ENCODE results near the gene KIF6.
A peak's percentile ranks its signal among the peaks of the same experiment; 100 is the strongest.

Gene KIF6

GRCh38 chr6:39608652-39609345, 116.4 kb downstream of the KIF6 start:
- FAIRE-seq (peak; percentile 96), DNase-seq (ENCODE audit: insufficient read length, low spot score) (peak; percentile 24)

- FAIRE-seq = no peak
- DNase-seq (ENCODE audit: insufficient read length, low spot score) = no peak
These were observed 122.3 kb downstream of the KIF6 start for GRCh38 chr6:39602601-39603519.

- FAIRE-seq = no peak
- DNase-seq (ENCODE audit: insufficient read length, low spot score) = no peak
These were observed 125.2 kb downstream of the KIF6 start for GRCh38 chr6:39599973-39600372.

GRCh38 chr6:39599341-39599740, 125.9 kb downstream of the KIF6 start:
- no peak for DNase-seq (ENCODE audit: insufficient read length, low spot score)
- FAIRE-seq = no peak

GRCh38 chr6:39594285-39594684, 130.9 kb downstream of the KIF6 start:
- FAIRE-seq (peak; percentile 59), DNase-seq (ENCODE audit: insufficient read length, low spot score) (no peak)

GRCh38 chr6:39593646-39594045, 131.6 kb downstream of the KIF6 start:
- FAIRE-seq = peak; percentile 83
- DNase-seq (ENCODE audit: insufficient read length, low spot score) = no peak

- DNase-seq (ENCODE audit: insufficient read length, low spot score) (no peak), FAIRE-seq (no peak)
These were observed 134.3 kb downstream of the KIF6 start for GRCh38 chr6:39590871-39591393.

GRCh38 chr6:39587080-39587479, 138.1 kb downstream of the KIF6 start:
- FAIRE-seq (no peak), DNase-seq (ENCODE audit: insufficient read length, low spot score) (no peak)

- FAIRE-seq (no peak), DNase-seq (ENCODE audit: insufficient read length, low spot score) (no peak)
These were observed 139.6 kb downstream of the KIF6 start for GRCh38 chr6:39585641-39586040.

- FAIRE-seq (no peak), DNase-seq (ENCODE audit: insufficient read length, low spot score) (no peak)
These were observed 147.6 kb downstream of the KIF6 start for GRCh38 chr6:39577446-39578165.

- FAIRE-seq (no peak), DNase-seq (ENCODE audit: insufficient read length, low spot score) (no peak)
These were observed 148.5 kb downstream of the KIF6 start for GRCh38 chr6:39576556-39577303.

GRCh38 chr6:39574991-39575390, 150.2 kb downstream of the KIF6 start:
- FAIRE-seq (no peak), DNase-seq (ENCODE audit: insufficient read length, low spot score) (no peak)

- DNase-seq (ENCODE audit: insufficient read length, low spot score) (no peak), FAIRE-seq (no peak)
These were observed 151.7 kb downstream of the KIF6 start for GRCh38 chr6:39573541-39573940.

- DNase-seq (ENCODE audit: insufficient read length, low spot score) (no peak), FAIRE-seq (no peak)
These were observed 152.4 kb downstream of the KIF6 start for GRCh38 chr6:39572661-39573340.

GRCh38 chr6:39568896-39569295, 156.3 kb downstream of the KIF6 start:
- FAIRE-seq (no peak), DNase-seq (ENCODE audit: insufficient read length, low spot score) (no peak)

GRCh38 chr6:39567091-39567490, 158.1 kb downstream of the KIF6 start:
- DNase-seq (ENCODE audit: insufficient read length, low spot score) = no peak

GRCh38 chr6:39566456-39566855, 158.8 kb downstream of the KIF6 start:
- FAIRE-seq = no peak

More at GRCh38 chr6:39567091-39567490, 158.1 kb downstream of the KIF6 start:
- no peak for FAIRE-seq

GRCh38 chr6:39565956-39566355, 159.3 kb downstream of the KIF6 start:
- DNase-seq (ENCODE audit: insufficient read length, low spot score) (no peak), FAIRE-seq (no peak)

More at GRCh38 chr6:39566456-39566855, 158.8 kb downstream of the KIF6 start:
- DNase-seq (ENCODE audit: insufficient read length, low spot score) = no peak

GRCh38 chr6:39563566-39564311, 161.5 kb downstream of the KIF6 start:
- peak; percentile 72 for FAIRE-seq
- DNase-seq (ENCODE audit: insufficient read length, low spot score) = no peak

Data from GM19239 (cell line).